Neural progenitor cell (in vitro differentiated cells): ENCODE measurements around the gene CPT1B. TPM values are rescaled to one million over a fixed set of nuclear protein-coding genes. Genes with fewer than 3 reads are reported as not detected.

Experiments used
- DNase-seq: peaks from one replicate; pipeline ENCODE4 v3.0.0-alpha.2; 2016; ENCODE audit warnings: low spot score
- H2AFZ ChIP-seq: fragments of 200-600 bp; sonication (generic); replicated peaks from 2 replicates; pipeline ENCODE4 v1.6.1; 2016; ENCODE audit warnings: antibody characterized with exemption
- H3F3A ChIP-seq: fragments of 200-600 bp; sonication (generic); 2 replicates; pipeline ENCODE4 v1.6.1; 2016; ENCODE audit warnings: antibody characterized with exemption, low read depth
- H3K27ac ChIP-seq: fragments of 200-600 bp; sonication (generic); 2 replicates; pipeline ENCODE4 v1.5.1; 2016; ENCODE audit warnings: mild to moderate bottlenecking
- H3K27me3 ChIP-seq: fragments of 200-600 bp; sonication (generic); 2 replicates; pipeline ENCODE4 v1.6.1; 2016; ENCODE audit warnings: mild to moderate bottlenecking, moderate library complexity
- H3K36me3 ChIP-seq: fragments of 200-600 bp; sonication (generic); 2 replicates; pipeline ENCODE4 v1.5.1; 2016
- H3K4me1 ChIP-seq: fragments of 200-600 bp; sonication (generic); 2 replicates; pipeline ENCODE4 v1.6.1; 2016; ENCODE audit warnings: mixed run types
- H3K4me2 ChIP-seq: fragments of 200-600 bp; sonication (generic); 2 replicates; pipeline ENCODE4 v1.6.1; 2016
- H3K4me3 ChIP-seq: fragments of 200-600 bp; sonication (generic); 2 replicates; pipeline ENCODE4 v1.5.1; 2016
- H3K79me2 ChIP-seq: fragments of 200-600 bp; sonication (generic); 2 replicates; pipeline ENCODE4 v1.6.1; 2016; ENCODE audit warnings: low read depth
- H3K9ac ChIP-seq: fragments of 200-600 bp; sonication (generic); 2 replicates; pipeline ENCODE4 v1.6.1; 2016
- H3K9me3 ChIP-seq: fragments of 200-600 bp; sonication (generic); 2 replicates; pipeline ENCODE4 v1.5.1; 2016; ENCODE audit warnings: low read depth
- H4K20me1 ChIP-seq: fragments of 200-600 bp; sonication (generic); 2 replicates; pipeline ENCODE4 v1.6.1; 2016; ENCODE audit warnings: low read depth
- H3K27ac Mint-ChIP-seq: 3 replicates; pipeline ENCODE4 v1.8.0; 2021; ENCODE audit warnings: mixed read lengths
- H3K27me3 Mint-ChIP-seq: 2 replicates; pipeline ENCODE4 v1.8.0; 2022; ENCODE audit warnings: low read depth, mild to moderate bottlenecking, inconsistent platforms, moderate library complexity, mixed read lengths; ENCODE audit not compliant: insufficient read depth
- H3K36me3 Mint-ChIP-seq: 3 replicates; pipeline ENCODE4 v1.8.0; 2021; ENCODE audit warnings: mixed read lengths
- H3K4me1 Mint-ChIP-seq: 3 replicates; pipeline ENCODE4 v1.8.0; 2021; ENCODE audit warnings: mixed read lengths
- H3K4me3 Mint-ChIP-seq: 3 replicates; pipeline ENCODE4 v1.8.0; 2021; ENCODE audit warnings: mild to moderate bottlenecking, moderate library complexity, mixed read lengths
- H3K9me3 Mint-ChIP-seq: 3 replicates; pipeline ENCODE4 v1.8.0; 2020; ENCODE audit warnings: mixed read lengths
- EZH2 ChIP-seq: fragments of 200-600 bp; sonication (generic); IDR thresholded peaks from 2 replicates; pipeline ENCODE4 v1.6.1; 2017; ENCODE audit warnings: antibody characterized with exemption, mild to moderate bottlenecking, moderate library complexity
- EZH2phosphoT487 ChIP-seq: fragments of 200-600 bp; sonication (generic); IDR thresholded peaks from 2 replicates; pipeline ENCODE4 v1.6.1; 2017; ENCODE audit warnings: antibody characterized with exemption
- total RNA-seq: library from RNA; depleted of rRNA; stranded (reverse); fragments of >200 nt; gene quantifications from 2 replicates; pipeline ENCODE4 v1.2.3, GENCODE V29; 2015; ENCODE audit warnings: low replicate concordance
- TF ChIP-seq, protein P1 (sequence below): fragments of 200-600 bp; sonication (generic); IDR thresholded peaks from 2 replicates; pipeline ENCODE4 v1.5.1; 2017; ENCODE audit warnings: antibody characterized with exemption, mild to moderate bottlenecking

The CPT1B gene
- total RNA-seq, 1 donor from 2014 or later = 33.9 TPM

GRCh38 chr22:50564289-50564688 is 13.9 kb downstream of the CPT1B start:
- Histone ChIP-seq H3K27me3 (peaks cover 25% of the 10 kb centered on the region), H4K20me1 (no peaks in the 10 kb centered on the region), H3K4me2 (no peak overlapping the region), H3K36me3 (no peaks in the 10 kb centered on the region), H3K4me3 (no peak overlapping the region), H2AFZ (no peak overlapping the region), H3K9ac (no peak overlapping the region), H3K27ac (no peak overlapping the region), H3K4me1 (peaks cover 5% of the 10 kb centered on the region), H3K9me3 (no peaks in the 10 kb centered on the region), H3F3A (peaks cover 11% of the 10 kb centered on the region), H3K79me2 (no peaks in the 10 kb centered on the region)
- no peak overlapping the region for H3K27ac Mint-ChIP-seq
- DNase-seq = no peak
- peaks cover 3% of the 10 kb centered on the region for H3K36me3 Mint-ChIP-seq
- TF ChIP-seq, protein P1, sequence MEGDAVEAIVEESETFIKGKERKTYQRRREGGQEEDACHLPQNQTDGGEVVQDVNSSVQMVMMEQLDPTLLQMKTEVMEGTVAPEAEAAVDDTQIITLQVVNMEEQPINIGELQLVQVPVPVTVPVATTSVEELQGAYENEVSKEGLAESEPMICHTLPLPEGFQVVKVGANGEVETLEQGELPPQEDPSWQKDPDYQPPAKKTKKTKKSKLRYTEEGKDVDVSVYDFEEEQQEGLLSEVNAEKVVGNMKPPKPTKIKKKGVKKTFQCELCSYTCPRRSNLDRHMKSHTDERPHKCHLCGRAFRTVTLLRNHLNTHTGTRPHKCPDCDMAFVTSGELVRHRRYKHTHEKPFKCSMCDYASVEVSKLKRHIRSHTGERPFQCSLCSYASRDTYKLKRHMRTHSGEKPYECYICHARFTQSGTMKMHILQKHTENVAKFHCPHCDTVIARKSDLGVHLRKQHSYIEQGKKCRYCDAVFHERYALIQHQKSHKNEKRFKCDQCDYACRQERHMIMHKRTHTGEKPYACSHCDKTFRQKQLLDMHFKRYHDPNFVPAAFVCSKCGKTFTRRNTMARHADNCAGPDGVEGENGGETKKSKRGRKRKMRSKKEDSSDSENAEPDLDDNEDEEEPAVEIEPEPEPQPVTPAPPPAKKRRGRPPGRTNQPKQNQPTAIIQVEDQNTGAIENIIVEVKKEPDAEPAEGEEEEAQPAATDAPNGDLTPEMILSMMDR = no peak
- TF ChIP-seq EZH2phosphoT487 (no peak), EZH2 (no peak)
- no peaks in the 10 kb centered on the region for H3K9me3 Mint-ChIP-seq
- peak overlapping the region; percentile 64 for H3K4me3 Mint-ChIP-seq
- peaks cover 11% of the 10 kb centered on the region for H3K4me1 Mint-ChIP-seq
- H3K27me3 Mint-ChIP-seq = peaks cover 10% of the 10 kb centered on the region

- H3K27ac Mint-ChIP-seq = peak overlapping the region; percentile 57
- H3K4me3 ChIP-seq = peak overlapping the region; percentile 82
- no peak for DNase-seq
Observed at GRCh38 chr22:50563413-50564160, 14.6 kb downstream of the CPT1B start.

GRCh38 chr22:50562523-50563412 is 15.5 kb downstream of the CPT1B start, which contains the start of gene SYCE3:
Gene SYCE3, minus strand, starts transcription at chr22:50562919. Its CDS starts 6,514 bp downstream, at chr22:50556405.
- peaks cover under 1% of the 10 kb centered on the region for H3K36me3 Mint-ChIP-seq
- Histone ChIP-seq H3K4me2 (peak within 1 kb of the TSS; percentile 94), H3K9ac (no peak within 1 kb of the TSS), H3K79me2 (no peaks in the 10 kb centered on the region), H3K36me3 (no peaks in the 10 kb centered on the region), H3K27me3 (peaks cover 25% of the 10 kb centered on the region), H3K9me3 (no peaks in the 10 kb centered on the region), H4K20me1 (no peaks in the 10 kb centered on the region), H3K4me1 (peaks cover 5% of the 10 kb centered on the region), H2AFZ (peak within 1 kb of the TSS; percentile 95), H3F3A (peaks cover 11% of the 10 kb centered on the region), H3K27ac (no peak within 1 kb of the TSS), H3K4me3 (peak within 1 kb of the TSS; percentile 82)
- peak within 1 kb of the TSS; percentile 57 for H3K27ac Mint-ChIP-seq
- TF ChIP-seq EZH2 = no peak
- TF ChIP-seq, protein P1 = peak; percentile 85
- no peak for TF ChIP-seq EZH2phosphoT487
- peaks cover 11% of the 10 kb centered on the region for H3K4me1 Mint-ChIP-seq
- peak within 1 kb of the TSS; percentile 95 for H3K4me3 Mint-ChIP-seq
- peaks cover 14% of the 10 kb centered on the region for H3K27me3 Mint-ChIP-seq
- H3K9me3 Mint-ChIP-seq = no peaks in the 10 kb centered on the region
- DNase-seq = peak; percentile 99

More at GRCh38 chr22:50563413-50564160, 14.6 kb downstream of the CPT1B start:
- H3K36me3 Mint-ChIP-seq = peaks cover 3% of the 10 kb centered on the region
- Histone ChIP-seq H3K4me1 (peaks cover 5% of the 10 kb centered on the region), H3K9me3 (no peaks in the 10 kb centered on the region), H3K9ac (no peak overlapping the region), H3K27me3 (peaks cover 25% of the 10 kb centered on the region), H3K36me3 (no peaks in the 10 kb centered on the region), H3K27ac (no peak overlapping the region), H4K20me1 (no peaks in the 10 kb centered on the region), H3K79me2 (no peaks in the 10 kb centered on the region), H3K4me2 (peak overlapping the region; percentile 94), H2AFZ (peak overlapping the region; percentile 95), H3F3A (peaks cover 11% of the 10 kb centered on the region)
- H3K4me1 Mint-ChIP-seq = peaks cover 11% of the 10 kb centered on the region
- no peak for TF ChIP-seq EZH2
- no peaks in the 10 kb centered on the region for H3K9me3 Mint-ChIP-seq
- peak overlapping the region; percentile 95 for H3K4me3 Mint-ChIP-seq
- peaks cover 12% of the 10 kb centered on the region for H3K27me3 Mint-ChIP-seq
